ENCODE results near the gene ZBTB7C. TPM values are rescaled to one million over a fixed set of nuclear protein-coding genes. Genes with fewer than 3 reads are reported as not detected.

ZBTB7C gene
- total RNA-seq, 1 donor from 2014 or later, result 0.81 TPM

- intact Hi-C loops (cut with micrococcal nuclease), result no loop called here
These were observed 424.2 kb downstream of the ZBTB7C start for GRCh38 chr18:47984991-47985390.

- intact Hi-C loops (cut with micrococcal nuclease), result no loop called here
These were observed 425.2 kb downstream of the ZBTB7C start for GRCh38 chr18:47983946-47984345.

- intact Hi-C loops (cut with micrococcal nuclease), result no loop called here
These were observed 426.1 kb downstream of the ZBTB7C start for GRCh38 chr18:47983055-47983454.

DNA sequence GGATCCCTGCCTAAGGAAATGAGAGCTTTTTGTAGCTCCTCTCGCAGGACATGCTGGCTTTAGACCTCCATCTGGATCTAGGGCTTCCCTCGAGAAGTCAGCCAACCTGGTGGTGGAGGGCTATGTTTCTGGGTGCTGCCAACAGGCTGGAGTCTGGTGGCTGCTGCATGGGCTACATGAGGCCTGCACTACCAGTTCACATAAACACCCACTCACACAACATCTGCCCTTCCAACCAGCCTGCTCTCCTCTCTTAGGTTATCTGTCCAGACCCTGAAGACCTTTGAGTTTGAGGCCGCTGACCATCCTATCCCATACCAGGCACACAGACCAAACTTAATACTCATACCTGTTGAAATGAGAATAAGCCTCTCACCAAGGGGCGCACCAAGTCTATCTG, 427.4 kb downstream of the ZBTB7C start:
- intact Hi-C loops (cut with micrococcal nuclease), result no loop called here

DNA sequence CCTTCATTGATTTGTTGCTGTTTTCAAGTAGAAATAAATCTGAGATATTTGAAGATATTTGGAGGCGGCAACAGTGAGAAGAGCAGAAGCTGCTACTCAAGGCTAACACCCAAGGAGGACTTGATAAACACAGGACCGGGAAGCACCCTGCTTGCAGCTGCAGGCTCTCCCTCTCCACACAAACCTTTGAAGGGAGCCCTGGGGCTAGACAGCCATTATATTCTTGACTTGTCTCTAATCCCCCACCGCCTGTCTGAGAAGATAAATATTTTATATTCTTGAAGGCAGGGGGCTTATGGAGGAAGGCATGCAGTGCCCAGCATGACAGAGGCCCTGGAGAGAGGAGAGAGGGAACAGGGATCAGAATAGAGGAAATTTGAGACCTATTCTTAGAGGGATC, 427.9 kb downstream of the ZBTB7C start:
- intact Hi-C loops (cut with micrococcal nuclease), result no loop called here

DNA sequence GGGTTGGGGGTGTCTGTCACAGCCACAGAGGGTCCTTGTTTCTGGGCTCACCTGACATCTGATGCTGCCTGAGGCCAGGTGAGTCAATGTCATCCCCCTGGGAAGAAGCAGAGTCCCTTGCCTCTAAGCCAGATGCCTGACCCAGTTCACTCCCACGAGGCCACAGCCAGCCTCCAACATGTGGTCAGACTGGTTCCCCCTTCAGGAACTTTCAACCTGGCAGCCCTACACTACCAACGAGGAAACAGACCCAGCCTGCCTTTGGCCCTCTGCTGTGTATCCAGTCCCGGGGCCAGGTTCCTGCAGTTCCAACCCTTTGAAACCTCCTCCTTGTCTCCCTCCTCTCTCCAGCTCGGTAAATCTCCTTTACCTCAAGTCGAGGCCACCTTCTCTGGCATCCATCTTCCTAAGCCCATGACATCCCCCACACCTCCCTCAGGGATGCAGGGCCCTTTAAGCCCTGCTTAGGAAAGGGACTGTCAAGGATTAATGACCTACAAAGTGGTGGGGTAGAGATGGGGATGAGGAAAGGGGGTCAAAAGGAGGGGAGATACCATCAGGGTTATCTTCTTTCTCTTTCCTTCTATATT, 429.5 kb downstream of the ZBTB7C start:
- intact Hi-C loops (cut with micrococcal nuclease), result no loop called here

DNA sequence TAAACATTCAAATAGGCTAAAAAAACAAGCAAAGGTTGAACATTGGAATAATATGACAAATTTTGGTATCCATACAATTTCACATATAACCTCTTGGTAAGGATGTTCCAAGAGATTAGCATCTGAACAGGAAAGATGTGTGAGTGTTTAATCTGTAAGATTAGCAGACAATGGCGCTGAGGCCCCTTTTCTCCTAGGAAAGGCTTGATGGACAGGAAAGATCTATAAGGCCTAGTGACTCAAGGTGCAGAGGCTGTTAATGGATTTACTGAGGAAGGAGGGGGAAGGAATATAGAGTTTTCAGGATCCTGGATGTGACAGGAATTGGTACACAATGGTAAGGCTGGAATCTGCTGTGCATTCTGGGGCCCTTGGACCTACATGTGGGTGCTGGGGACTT, 430.6 kb downstream of the ZBTB7C start:
- intact Hi-C loops (cut with micrococcal nuclease), result no loop called here

- intact Hi-C loops (cut with micrococcal nuclease), result no loop called here
These were observed 431.0 kb downstream of the ZBTB7C start for GRCh38 chr18:47978141-47978540.

Other genes with a start within 250 kb of the ZBTB7C start
- gene CTIF, start 129.6 kb upstream of the ZBTB7C start, total RNA-seq, result 3.0 and 4.2 TPM in 2 replicates

Data from T-helper 1 cell treated with Interleukin-12 subunit alpha and Interleukin-12 subunit beta and Interleukin-4 antibody, amounts not matched to agents 30 ng/mL and 1 ng/mL, for 36 hours (primary cell).